ENCODE measurements around the gene NXPH2. TPM values are rescaled to one million over a fixed set of nuclear protein-coding genes. Genes with fewer than 3 reads are reported as not detected.

NXPH2 gene
- total RNA-seq, 1 experiment from 2014 or later = 1.8 TPM

DNA sequence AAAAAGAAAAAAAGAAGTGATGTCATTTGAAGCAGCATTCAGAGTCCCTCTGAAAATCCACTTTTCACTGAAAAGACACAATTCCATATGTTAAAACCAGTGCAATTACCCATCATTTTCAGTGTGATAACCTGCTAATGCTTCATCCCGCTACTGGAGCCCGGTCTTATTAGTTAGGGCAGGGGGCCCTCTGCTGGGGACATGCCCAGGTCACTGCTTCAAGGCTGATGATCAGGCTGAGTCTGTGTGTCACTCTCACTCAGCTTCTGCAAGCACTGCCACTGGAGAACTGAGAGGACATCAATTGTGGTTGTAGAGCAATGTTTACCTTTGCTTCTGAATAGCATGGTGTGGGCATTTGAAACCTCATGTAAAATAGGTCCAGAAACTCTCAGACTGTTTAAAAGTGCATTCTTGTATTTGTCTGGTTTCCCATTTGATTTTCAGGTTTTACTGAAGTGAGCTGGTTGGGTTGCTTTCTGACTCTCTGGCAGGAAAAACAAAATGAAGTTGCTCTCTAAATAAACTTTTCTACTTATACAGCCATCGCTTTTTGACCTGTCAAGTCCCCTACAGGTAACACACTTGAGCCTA, 49.2 kb upstream of the NXPH2 start:
- Histone ChIP-seq H2BK20ac (ENCODE audit: low read depth, low read length, poor library complexity, severe bottlenecking) (no peak overlapping the region), H3K56ac (ENCODE audit: insufficient read length, low read depth, low read length) (no peak overlapping the region), H3K27ac (ENCODE audit: insufficient read length, low read depth, low read length) (no peak overlapping the region), H2BK120ac (ENCODE audit: low read depth, low read length, poor library complexity, severe bottlenecking) (no peak overlapping the region), H3T11ph (ENCODE audit: low read length) (no peak overlapping the region), H3K4me1 (ENCODE audit: insufficient read depth, low read length) (no peaks in the 10 kb centered on the region), H3K9ac (ENCODE audit: extremely low read depth, insufficient read length, low read length) (no peak overlapping the region), H3K4ac (ENCODE audit: low read depth, low read length) (no peak overlapping the region), H3K23me2 (ENCODE audit: insufficient read length, low read depth, low read length, poor library complexity, severe bottlenecking) (no peaks in the 10 kb centered on the region), H4K91ac (ENCODE audit: insufficient read length, low read depth, low read length) (no peak overlapping the region), H3K79me2 (ENCODE audit: insufficient read depth, low read length) (no peaks in the 10 kb centered on the region), H3K79me1 (ENCODE audit: insufficient read depth, low read depth, low read length, poor library complexity, severe bottlenecking) (no peaks in the 10 kb centered on the region), H3K4me2 (ENCODE audit: insufficient read depth, insufficient read length, low read length) (no peak overlapping the region), H3K9me3 (ENCODE audit: control insufficient read depth, low read depth, low read length) (no peaks in the 10 kb centered on the region), H3K23ac (ENCODE audit: insufficient read length, low read depth, low read length) (no peak overlapping the region), H3K14ac (ENCODE audit: insufficient read depth, low read length) (no peak overlapping the region), H2BK12ac (ENCODE audit: insufficient read length, low read depth, low read length) (no peak overlapping the region), H4K20me1 (ENCODE audit: control insufficient read depth, insufficient read depth, insufficient read length) (no peaks in the 10 kb centered on the region), H3K27me3 (ENCODE audit: insufficient read depth, low read length) (no peaks in the 10 kb centered on the region), H2BK15ac (ENCODE audit: low read depth, low read length) (no peak overlapping the region), H4K5ac (ENCODE audit: insufficient read length, low read depth, low read length) (no peak overlapping the region), H2BK5ac (ENCODE audit: insufficient read length, low read length) (no peak overlapping the region), H2AK5ac (ENCODE audit: insufficient read length, low read length) (no peak overlapping the region), H2AFZ (ENCODE audit: low read length) (no peak overlapping the region), H4K8ac (replicated peaks; ENCODE audit: insufficient read length, low read depth, low read length) (no peak overlapping the region), H3K18ac (ENCODE audit: insufficient read length, low read depth, low read length) (no peak overlapping the region)
- no CpG with 5 or more reads among the region's 3 CpGs for WGBS (ENCODE audit: extremely low coverage, insufficient read length, low lambda C conversion rate)
- no peaks in the 10 kb centered on the region for H3K9me3 Mint-ChIP-seq
- no peak overlapping the region for H3K27ac Mint-ChIP-seq
- TF ChIP-seq, protein P1, sequence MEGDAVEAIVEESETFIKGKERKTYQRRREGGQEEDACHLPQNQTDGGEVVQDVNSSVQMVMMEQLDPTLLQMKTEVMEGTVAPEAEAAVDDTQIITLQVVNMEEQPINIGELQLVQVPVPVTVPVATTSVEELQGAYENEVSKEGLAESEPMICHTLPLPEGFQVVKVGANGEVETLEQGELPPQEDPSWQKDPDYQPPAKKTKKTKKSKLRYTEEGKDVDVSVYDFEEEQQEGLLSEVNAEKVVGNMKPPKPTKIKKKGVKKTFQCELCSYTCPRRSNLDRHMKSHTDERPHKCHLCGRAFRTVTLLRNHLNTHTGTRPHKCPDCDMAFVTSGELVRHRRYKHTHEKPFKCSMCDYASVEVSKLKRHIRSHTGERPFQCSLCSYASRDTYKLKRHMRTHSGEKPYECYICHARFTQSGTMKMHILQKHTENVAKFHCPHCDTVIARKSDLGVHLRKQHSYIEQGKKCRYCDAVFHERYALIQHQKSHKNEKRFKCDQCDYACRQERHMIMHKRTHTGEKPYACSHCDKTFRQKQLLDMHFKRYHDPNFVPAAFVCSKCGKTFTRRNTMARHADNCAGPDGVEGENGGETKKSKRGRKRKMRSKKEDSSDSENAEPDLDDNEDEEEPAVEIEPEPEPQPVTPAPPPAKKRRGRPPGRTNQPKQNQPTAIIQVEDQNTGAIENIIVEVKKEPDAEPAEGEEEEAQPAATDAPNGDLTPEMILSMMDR (conservative IDR thresholded peaks at IDR 0.05) = peak; percentile 83
- DNase-seq = peak; percentile 66
- no peaks in the 10 kb centered on the region for H3K36me3 Mint-ChIP-seq (ENCODE audit: insufficient read depth in 1 of 3, low read depth in 3 of 3)
- no peaks in the 10 kb centered on the region; the same call in 1 of the 2 replicates for H3K27me3 Mint-ChIP-seq (ENCODE audit: low read depth)
- H3K4me3 Mint-ChIP-seq = no peak overlapping the region
- H3K4me1 Mint-ChIP-seq = peaks cover 0 to 3% of the 10 kb centered on the region in 2 experiments; a peak in 2 of 4 replicates
